CD4-positive, alpha-beta T cell treated with Interleukin-6 at 100 ng/mL for 8 hours (primary cell): ENCODE measurements around the gene SNX27.
"Not testable (repeated sequence)": the region's sequence is repeated elsewhere in the genome, so short reads cannot be mapped to it uniquely, and the experiment has no call there.

ENCODE experiments used
- DNase-seq: peaks from one replicate; pipeline ENCODE4 v3.0.0-alpha.2; 2020; ENCODE audit warnings: mixed read lengths, low spot score

SNX27 gene

DNA sequence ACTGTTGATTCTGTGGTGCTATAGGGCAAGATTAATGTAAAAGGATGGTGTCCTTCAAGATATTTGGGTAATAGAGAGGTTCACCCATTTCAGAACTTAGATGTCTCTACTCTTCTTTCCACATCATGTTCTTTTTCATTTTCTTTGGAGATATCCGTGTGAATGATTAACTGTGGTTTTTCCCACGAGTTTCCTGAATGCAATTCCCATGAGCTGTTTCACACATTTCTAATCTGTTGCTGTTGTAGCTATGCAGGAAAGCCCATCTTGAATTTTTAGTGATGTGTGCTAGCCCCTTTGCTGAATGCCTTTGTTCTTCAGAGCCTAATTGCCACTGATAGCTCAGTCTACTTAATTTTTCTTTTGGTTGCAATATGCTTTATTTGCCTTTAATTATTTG, 27.6 kb downstream of the SNX27 start:
- no peak for DNase-seq

DNA sequence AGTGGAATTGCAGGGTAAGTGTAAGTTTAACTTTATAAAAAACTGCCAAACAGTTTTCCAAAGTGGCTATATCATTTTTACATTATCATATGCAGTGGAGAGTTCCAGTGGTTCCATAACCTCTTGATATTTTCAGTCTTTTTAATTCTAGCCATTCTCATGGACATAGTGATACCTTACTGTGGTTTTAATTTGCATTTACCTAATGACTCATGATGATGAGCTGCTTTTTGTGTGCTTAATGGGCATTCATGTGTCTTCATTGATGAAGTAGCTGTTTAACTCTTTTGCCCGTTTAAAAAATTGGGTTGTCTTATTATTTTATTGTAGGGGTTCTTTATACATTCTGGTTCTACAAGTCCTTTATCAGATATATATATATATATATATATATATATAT, 29.4 kb downstream of the SNX27 start:
- DNase-seq: no peak

DNA sequence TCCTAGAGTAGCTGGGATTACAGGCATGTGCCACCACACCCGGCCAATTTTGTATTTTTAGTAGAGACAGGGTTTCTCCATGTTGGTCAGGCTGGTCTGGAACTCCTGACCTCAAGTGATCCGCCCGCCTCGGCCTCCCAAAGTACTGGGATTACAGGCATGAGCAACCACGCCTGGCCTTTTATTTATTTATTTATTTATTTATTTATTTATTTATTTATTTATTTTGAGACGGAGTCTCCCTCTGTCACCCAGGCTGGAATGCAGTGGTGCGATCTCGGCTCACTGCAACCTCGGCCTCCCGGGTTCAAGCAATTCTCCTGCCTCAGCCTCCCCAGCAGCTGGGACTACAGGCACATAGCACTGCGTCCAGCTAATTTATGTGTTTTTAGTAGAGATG, 31.2 kb downstream of the SNX27 start:
- DNase-seq: not testable (repeated sequence)

GRCh38 chr1:151644001-151644400, 32.2 kb downstream of the SNX27 start:
- no peak for DNase-seq

DNA sequence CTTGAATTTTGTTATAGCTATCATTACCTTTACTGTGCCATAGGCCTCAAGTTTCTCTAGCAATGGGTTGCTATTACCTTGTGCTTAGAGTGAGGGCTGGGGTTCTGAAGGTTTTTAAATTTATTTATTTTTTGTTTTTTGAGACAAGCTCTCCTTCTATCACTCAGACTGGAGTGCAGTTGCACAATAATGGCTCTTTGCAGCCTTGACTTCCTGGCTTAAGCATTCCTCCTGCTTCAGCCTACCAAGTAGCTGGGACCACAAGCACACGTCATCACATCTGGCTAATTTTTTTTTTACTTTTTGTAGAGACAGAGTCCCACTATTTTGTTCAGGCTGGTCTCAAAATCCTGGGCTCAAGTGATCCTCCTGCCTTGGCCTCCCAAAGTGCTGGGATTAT, 41.5 kb downstream of the SNX27 start:
- DNase-seq: no peak

- DNase-seq: no peak
Measured at GRCh38 chr1:151655371-151655770, 43.5 kb downstream of the SNX27 start.

GRCh38 chr1:151661751-151662150, 49.9 kb downstream of the SNX27 start:
- no peak for DNase-seq

- no peak for DNase-seq
Measured at GRCh38 chr1:151668090-151668489, 56.2 kb downstream of the SNX27 start.

- DNase-seq: not testable (repeated sequence)
Measured at GRCh38 chr1:151670036-151670675, 58.3 kb downstream of the SNX27 start.

DNA sequence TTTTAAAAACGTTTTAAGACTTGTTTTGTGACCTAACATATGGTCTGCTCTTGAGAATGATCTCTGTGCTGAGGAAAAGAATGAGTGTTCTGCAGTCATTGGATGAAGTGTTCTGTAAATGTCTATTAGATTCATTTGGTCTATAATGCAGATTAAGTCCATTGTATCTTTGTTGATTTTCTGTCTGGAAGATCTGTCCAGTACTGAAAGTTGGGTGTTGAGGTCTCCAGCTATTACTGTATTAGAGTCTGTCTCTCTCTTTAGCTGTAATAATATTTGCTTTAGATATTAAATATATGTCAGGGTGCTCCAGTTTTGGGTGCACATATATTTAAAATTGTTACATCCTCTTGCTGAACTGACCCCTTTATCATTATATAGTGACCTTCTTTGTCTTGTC, 61.6 kb downstream of the SNX27 start:
- no peak for DNase-seq

- DNase-seq: no peak
Measured at GRCh38 chr1:151680391-151680790, 68.5 kb downstream of the SNX27 start.

DNA sequence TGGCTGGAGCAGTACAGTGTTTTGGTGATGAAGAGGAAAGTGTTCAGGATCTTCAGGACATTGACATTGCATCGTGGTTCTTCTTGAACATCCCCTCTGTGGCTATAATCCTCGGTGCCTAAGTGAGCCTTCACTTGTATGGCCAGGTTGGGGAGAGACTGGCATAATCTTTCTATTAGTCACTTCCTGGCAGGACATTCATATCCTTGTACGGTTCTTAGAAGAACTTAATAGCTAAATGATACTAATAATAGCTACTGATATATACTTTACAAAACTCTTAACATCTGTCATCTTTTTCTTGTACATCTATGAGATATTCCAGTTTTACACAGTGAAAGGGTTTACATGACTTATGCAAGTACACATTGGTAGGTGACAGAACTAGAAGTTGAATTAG, 69.0 kb downstream of the SNX27 start:
- DNase-seq: no peak

- DNase-seq: no peak
Measured at GRCh38 chr1:151681923-151682322, 70.1 kb downstream of the SNX27 start.

DNA sequence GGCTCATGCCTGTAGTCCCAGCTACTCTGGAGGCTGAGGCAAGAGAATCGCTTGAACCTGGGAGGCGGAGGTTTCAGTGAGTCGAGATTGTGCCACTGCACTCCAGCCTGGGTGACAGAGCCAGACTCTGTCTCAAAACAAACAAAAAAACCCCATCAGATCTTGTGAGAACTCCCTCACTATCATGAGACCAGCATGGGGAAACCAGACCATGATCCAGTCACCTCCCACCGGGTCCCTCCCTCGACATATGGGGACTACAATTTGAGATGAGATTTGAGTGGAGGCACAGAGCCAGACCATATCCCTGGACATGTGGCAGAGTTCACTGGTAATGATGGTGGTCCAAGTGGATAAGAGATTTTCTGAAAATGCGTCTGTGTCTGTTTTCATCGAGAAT, 71.1 kb downstream of the SNX27 start:
- DNase-seq: not testable (repeated sequence)

- no peak for DNase-seq
Measured at GRCh38 chr1:151684128-151684527, 72.3 kb downstream of the SNX27 start.

- DNase-seq: no peak
Measured at GRCh38 chr1:151686561-151686960, 74.7 kb downstream of the SNX27 start.

DNA sequence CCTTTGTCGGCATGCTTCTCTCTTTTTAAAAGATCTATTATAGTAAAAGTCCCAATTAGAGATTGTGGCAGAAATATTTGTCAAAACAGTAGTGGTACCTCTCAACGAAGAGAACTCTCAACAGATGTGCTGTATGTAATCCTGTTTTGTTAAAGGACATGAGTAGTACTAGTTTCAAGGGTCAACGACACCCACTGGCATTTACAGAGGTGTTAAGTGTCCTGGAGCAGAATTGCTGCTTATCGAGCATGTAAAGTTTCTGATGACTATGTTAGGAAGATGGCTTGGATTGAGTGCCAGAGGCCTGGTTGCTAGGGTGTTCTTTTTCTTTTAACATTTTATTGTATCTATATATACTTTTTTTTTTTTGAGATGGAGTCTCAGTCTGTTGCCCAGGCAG, 77.6 kb downstream of the SNX27 start:
- no peak for DNase-seq

DNA sequence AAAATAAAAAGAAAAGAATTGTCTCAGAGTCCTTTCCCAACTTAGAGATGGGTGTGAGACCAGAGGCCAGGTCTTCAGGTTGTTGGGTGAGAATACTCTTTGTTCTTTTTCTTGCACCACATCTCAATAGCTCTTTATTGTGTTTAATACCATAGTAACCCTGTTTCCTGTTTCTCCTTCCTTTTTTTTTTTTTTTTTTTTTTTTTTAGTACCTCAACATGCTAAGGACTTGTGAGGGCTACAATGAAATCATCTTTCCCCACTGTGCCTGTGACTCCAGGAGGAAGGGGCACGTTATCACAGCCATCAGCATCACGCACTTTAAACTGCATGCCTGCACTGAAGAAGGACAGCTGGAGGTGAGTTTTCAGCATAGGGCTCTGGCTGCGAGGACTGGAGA, 80.4 kb downstream of the SNX27 start:
- DNase-seq: no peak

DNA sequence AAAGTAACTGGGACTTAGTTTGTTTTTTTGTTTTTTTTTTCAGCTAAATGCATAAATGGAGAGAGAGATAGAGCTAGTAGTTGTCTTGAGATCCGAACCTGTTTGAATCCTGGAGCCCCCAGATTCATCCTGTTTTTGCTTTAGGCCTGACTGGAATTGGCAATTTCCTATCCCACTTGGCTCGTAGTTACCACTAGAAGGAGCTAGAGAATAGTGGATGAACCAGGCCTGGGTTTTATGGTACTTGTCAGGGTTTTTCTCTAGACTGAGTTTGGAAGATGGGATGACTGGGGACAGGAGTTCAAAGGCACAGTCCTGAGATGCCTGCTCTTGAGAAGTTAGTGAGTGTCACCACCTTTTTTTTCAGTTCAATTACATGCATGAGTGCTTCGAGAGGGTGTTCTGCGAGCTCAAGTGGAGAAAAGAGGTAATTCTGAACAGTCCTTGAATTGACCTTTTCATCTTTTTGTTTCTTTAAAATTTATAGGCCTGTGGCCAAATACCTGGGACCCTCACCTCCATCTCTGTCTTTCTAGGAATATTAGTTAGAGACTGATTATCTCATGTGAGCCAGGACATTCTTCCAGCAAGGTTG, 81.3 kb downstream of the SNX27 start:
- DNase-seq: no peak

- DNase-seq: no peak
Measured at GRCh38 chr1:151701515-151701914, 89.7 kb downstream of the SNX27 start.

GRCh38 chr1:151702936-151703335, 91.1 kb downstream of the SNX27 start:
- DNase-seq: no peak

GRCh38 chr1:151703813-151704212, 92.0 kb downstream of the SNX27 start:
- no peak for DNase-seq

DNA sequence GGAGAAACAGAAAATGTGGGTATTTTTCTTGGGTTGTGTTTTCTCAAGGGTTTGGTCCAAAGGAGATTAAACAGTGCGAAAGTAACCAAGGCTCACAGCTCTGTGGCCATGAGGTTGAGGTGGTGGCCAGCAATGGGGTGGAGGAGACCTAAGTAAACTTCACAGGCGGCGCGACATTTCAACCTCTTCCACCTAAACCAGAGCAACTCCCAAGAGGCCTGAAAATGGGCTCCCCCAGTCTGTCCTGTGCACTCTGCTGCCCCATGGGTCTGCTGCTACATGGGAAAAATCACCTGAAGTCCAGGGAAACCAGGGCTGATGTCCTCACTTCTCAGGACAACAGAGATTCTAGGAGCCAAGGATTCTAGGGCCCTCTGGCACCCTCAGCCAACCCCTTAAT, 92.4 kb downstream of the SNX27 start:
- no peak for DNase-seq

DNA sequence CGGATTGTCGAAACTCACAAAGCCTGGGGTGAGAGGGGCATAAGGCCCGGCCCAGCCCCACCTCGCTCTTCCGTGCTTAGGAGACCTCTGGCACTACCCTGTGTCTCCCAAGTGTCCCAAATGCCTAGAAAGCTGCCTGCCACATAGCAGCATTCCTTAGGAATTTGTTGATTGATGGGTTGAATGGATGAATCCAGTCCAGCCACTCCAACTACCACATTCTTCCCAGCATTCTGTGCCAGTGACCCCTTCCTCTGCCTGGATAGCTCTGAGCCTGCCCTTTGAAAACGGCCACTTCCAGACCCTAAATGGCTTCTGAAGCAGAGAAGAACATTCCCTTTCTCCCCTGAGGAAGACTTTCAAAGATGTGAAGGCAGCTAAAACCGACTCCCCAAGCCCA, 93.3 kb downstream of the SNX27 start:
- DNase-seq: no peak
